Kidney (tissue), 14 donors: ENCODE results near the gene UNC119B. TPM values are rescaled to one million over a fixed set of nuclear protein-coding genes. Genes with fewer than 3 reads are reported as not detected.
"Not testable (repeated sequence)": the region's sequence is repeated elsewhere in the genome, so short reads cannot be mapped to it uniquely, and the experiment has no call there.

Source experiments
- DNase-seq, 5 donors: peaks; one replicate each; pipeline ENCODE4 v3.0.0-alpha.2; 2013 to 2020
- FAIRE-seq: peaks from 2 replicates; lab custom pipeline; 2012; peaks lifted over from hg19 to GRCh38; lab: Jason Lieb, UNC
- H3K27ac ChIP-seq, 2 donors: one replicate each; pipeline ENCODE4 v1.7.0; 2013; ENCODE audit warnings: low read depth in 2 of 2, low read length in 2 of 2, inconsistent platforms in 1 of 2
- H3K27me3 ChIP-seq: one replicate; pipeline ENCODE4 v1.7.1; 2013; ENCODE audit warnings: low read length, inconsistent platforms; ENCODE audit not compliant: control insufficient read depth, insufficient read depth
- H3K36me3 ChIP-seq, 3 donors: one replicate each; pipeline versions ENCODE4 v1.7.0 to v1.7.1; 2013; ENCODE audit warnings: low read length in 3 of 3, control low read depth in 1 of 3, inconsistent platforms in 1 of 3; ENCODE audit not compliant: insufficient read depth in 3 of 3, control insufficient read depth in 2 of 3
- H3K4me1 ChIP-seq, 3 donors: one replicate each; pipeline versions ENCODE4 v1.7.0 to v1.7.1; 2013; ENCODE audit warnings: low read length in 3 of 3, inconsistent platforms in 1 of 3, low read depth in 1 of 3; ENCODE audit not compliant: control insufficient read depth in 2 of 3, insufficient read depth in 2 of 3
- H3K4me3 ChIP-seq, 3 donors: one replicate each; pipeline versions ENCODE4 v1.7.0 to v1.8.1; 2013; ENCODE audit warnings: low read length in 3 of 3, control low read depth in 1 of 3, inconsistent platforms in 1 of 3
- H3K9ac ChIP-seq, 3 donors: one replicate each; pipeline versions ENCODE4 v1.7.0 to v1.7.1; 2013; ENCODE audit warnings: low read length in 3 of 3, control low read depth in 1 of 3, inconsistent platforms in 1 of 3
- H3K9me3 ChIP-seq, 3 donors: one replicate each; pipeline versions ENCODE4 v1.7.0 to v1.7.1; 2013; ENCODE audit warnings: low read length in 3 of 3, control low read depth in 1 of 3, inconsistent platforms in 1 of 3; ENCODE audit not compliant: control insufficient read depth in 2 of 3, insufficient read depth in 1 of 3
- intact Hi-C: fragments of 100-400 bp; cut with DNase I; formaldehyde crosslinking; loops from one replicate; pipeline ENCODE4 v1.11.1; 2022
- polyA plus RNA-seq: library from polyadenylated mRNA; stranded (reverse); fragments of 350-450 nt; fragmentation: Illumina TruSeq; extraction: RNeasy Lipid Tissue Mini Kit (QIAGEN cat#74804); gene quantifications from one replicate; pipeline ENCODE4 v1.2.3, GENCODE V29; 2014; ENCODE audit warnings: low read depth, low replicate concordance; ENCODE audit not compliant: insufficient read depth
- total RNA-seq: library from RNA; stranded (reverse); fragmentation: NEBNext Ultra II Directional; extraction: Animal tissue kit (Norgen Biotek cat#: 25700); gene quantifications from one replicate; pipeline ENCODE4 v1.2.1, GENCODE V29; 2021
- TF ChIP-seq, protein P1 (sequence below): IDR thresholded peaks from 3 replicates; pipeline ENCODE4 v1.5.1; 2012; ENCODE audit warnings: mild to moderate bottlenecking, moderate library complexity, borderline replicate concordance; ENCODE audit not compliant: insufficient read depth; ENCODE audit errors: extremely low read depth
- donor health status: control.
- donor health status: control.
- donor health status: control.
- donor health status: control.
- donor health status: control.
- donor health status: DM: yes; HTN: yes; CAD: no.
- donor health status: Normal renal cell carcinoma (clear cell type).

UNC119B gene
- total and polyA plus RNA-seq, 2 donors from 2014 or later, result 29.4 to 44.5 TPM

DNA sequence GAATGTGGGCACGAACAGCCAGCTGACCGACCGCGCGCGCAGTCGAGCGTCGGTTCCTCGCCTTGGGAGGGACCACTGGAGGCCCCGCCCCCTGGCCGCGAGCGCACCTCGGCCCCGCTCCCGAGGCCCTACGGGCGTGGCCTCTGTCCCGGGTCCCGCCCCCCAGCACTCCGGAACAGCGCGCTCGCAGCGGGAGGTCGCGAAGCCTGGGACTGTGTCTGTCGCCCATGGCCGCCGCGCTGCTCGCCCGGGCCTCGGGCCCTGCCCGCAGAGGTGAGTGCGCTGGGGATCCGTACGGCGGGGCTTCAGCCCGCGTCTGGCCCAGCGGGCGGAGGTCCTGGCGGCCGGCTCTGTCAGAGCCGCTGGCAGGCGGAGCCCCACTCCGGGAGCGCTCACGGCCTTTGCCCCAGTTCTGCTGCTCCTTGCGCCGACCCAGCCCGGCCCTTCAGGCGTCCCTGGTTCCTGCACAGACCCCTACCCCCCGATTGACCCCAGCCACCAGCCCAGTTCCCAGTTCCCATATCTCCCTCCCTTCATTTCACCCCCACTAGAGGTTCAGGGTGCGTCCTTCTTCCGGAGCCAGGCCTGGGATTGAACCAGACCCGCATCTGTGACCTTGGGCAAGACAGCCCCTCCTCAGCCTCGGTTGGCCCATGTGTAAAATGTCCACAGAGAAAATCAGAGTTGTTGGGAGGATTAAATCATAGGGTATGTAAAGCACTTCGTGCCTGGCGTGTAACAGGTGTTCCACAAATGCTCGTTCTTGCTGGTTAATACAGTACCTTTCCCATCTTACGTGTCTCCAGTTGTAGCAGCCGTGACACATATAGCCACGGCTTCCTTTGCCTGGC, 15.6 kb downstream of the UNC119B start, which contains the start of gene ACADS:
TSS of gene ACADS (plus strand) at position 168 of the 851 bp plus-strand sequence. CDS start at position 228, 60 bp downstream.
- H3K27ac ChIP-seq, result peak within 1 kb of the TSS; percentile 39 to 70
- H3K4me3 ChIP-seq, result peak within 1 kb of the TSS; percentile 48 to 82 (median 53)
- peaks cover 0 to 11% (median 10%) of the 10 kb centered on the region in 3 donors for H3K4me1 ChIP-seq
- no peaks in the 10 kb centered on the region for H3K9me3 ChIP-seq
- H3K27me3 ChIP-seq, result no peaks in the 10 kb centered on the region
- H3K9ac ChIP-seq, result peak within 1 kb of the TSS; percentile 35 to 87 (median 38)
- DNase-seq (peak; percentile 88 to 96 (median 93)), FAIRE-seq (no peak)
- peaks cover 2 to 28% (median 21%) of the 10 kb centered on the region in 3 donors for H3K36me3 ChIP-seq
- intact Hi-C loops, result no loop called here
- TF ChIP-seq, protein P1, sequence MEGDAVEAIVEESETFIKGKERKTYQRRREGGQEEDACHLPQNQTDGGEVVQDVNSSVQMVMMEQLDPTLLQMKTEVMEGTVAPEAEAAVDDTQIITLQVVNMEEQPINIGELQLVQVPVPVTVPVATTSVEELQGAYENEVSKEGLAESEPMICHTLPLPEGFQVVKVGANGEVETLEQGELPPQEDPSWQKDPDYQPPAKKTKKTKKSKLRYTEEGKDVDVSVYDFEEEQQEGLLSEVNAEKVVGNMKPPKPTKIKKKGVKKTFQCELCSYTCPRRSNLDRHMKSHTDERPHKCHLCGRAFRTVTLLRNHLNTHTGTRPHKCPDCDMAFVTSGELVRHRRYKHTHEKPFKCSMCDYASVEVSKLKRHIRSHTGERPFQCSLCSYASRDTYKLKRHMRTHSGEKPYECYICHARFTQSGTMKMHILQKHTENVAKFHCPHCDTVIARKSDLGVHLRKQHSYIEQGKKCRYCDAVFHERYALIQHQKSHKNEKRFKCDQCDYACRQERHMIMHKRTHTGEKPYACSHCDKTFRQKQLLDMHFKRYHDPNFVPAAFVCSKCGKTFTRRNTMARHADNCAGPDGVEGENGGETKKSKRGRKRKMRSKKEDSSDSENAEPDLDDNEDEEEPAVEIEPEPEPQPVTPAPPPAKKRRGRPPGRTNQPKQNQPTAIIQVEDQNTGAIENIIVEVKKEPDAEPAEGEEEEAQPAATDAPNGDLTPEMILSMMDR, result no peak

DNA sequence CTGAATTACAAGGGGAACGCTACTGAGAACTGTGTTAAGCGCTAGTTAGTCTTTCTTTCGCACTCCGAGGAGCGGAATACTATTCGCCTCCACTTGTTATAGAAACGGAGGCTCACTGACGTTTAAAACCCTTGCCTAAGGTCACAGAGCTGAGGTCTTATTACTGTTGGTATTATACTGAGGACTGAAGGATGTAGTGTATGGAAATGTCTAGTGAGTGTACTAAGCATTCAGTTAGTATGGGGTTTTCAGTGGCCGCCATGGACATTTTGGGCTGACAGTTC, 16.2 kb downstream of the UNC119B start:
- Histone ChIP-seq H3K27ac (peak overlapping the region; percentile 11 to 70), H3K36me3 (peaks cover 2 to 23% (median 16%) of the 10 kb centered on the region in 3 donors), H3K9me3 (no peaks in the 10 kb centered on the region), H3K9ac (peak overlapping the region in 1 of 3 donors; percentile 87), H3K4me1 (peaks cover 0 to 11% (median 10%) of the 10 kb centered on the region in 3 donors), H3K27me3 (no peaks in the 10 kb centered on the region), H3K4me3 (peak overlapping the region in 2 of 3 donors; percentile 48 to 82)
- intact Hi-C loops, result no loop called here
- DNase-seq (no peak), FAIRE-seq (no peak)
- TF ChIP-seq, protein P1, result no peak

DNA sequence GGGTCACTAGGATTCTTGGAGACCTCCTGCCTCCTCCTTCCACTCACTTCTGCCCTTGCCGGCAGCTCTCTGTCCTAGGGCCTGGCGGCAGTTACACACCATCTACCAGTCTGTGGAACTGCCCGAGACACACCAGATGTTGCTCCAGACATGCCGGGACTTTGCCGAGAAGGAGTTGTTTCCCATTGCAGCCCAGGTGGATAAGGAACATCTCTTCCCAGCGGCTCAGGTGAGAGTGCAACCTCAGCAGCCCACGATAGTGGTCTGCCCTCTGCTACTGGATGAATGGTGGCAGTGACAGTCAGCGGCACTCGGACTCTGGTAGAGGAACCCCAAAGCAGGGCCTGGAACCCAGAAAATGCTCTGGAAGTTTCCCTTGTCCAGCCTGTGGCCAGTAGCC, 16.7 kb downstream of the UNC119B start:
- no peak for DNase-seq
- H3K36me3 ChIP-seq, result peaks cover 2 to 18% (median 12%) of the 10 kb centered on the region in 3 donors
- H3K4me3 ChIP-seq, result no peak overlapping the region
- intact Hi-C loops, result no loop called here
- peak overlapping the region in 1 of 2 donors; percentile 11 for H3K27ac ChIP-seq
- no peak overlapping the region for H3K9ac ChIP-seq
- TF ChIP-seq, protein P1, result no peak
- peaks cover 0 to 11% (median 10%) of the 10 kb centered on the region in 3 donors for H3K4me1 ChIP-seq
- no peaks in the 10 kb centered on the region for H3K27me3 ChIP-seq
- FAIRE-seq, result no peak
- no peaks in the 10 kb centered on the region for H3K9me3 ChIP-seq

DNA sequence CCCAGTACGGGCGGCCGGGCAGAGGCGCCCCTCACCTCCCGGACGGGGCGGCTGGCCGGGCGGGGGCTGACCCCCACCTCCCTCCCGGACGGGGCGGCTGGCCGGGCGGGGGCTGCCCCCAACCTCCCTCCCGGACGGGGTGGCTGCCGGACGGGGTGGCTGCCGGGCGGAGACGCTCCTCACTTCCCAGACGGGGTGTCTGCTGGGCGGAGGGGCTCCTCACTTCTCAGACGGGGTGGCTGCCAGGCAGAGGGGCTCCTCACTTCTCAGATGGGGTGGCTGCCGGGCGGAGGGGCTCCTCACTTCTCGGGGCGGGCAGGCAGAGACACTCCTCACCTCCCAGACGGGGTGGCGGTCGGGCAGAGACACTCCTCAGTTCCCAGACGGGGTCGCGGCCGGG, 21.9 kb downstream of the UNC119B start:
- H3K36me3 ChIP-seq, H3K27me3 ChIP-seq, H3K4me3 ChIP-seq, DNase-seq, H3K9ac ChIP-seq, H3K27ac ChIP-seq, H3K9me3 ChIP-seq, FAIRE-seq, H3K4me1 ChIP-seq: not testable (repeated sequence)
- intact Hi-C loops, result loop anchor here (10.0 kb wide), 1 partner anchor 243 kb away; the partner anchor contains the start of gene HNF1A
